K562 treated with DMSO at 1 percent for 4 hours (cell line): ENCODE measurements around the gene KRT77. TPM values are rescaled to one million over a fixed set of nuclear protein-coding genes. Genes with fewer than 3 reads are reported as not detected.

ENCODE experiments used
- total RNA-seq: library from RNA; unstranded; fragments of 300-600 nt; gene quantifications from 2 replicates; pipeline ENCODE4 v1.2.3, GENCODE V29; 2022; ENCODE audit not compliant: insufficient read depth

The KRT77 gene
- total RNA-seq, result not detected in 2 replicates

GRCh38 chr12:52703424-52703823 lies at the start of gene KRT77:
KRT77 (minus strand) TSS chr12:52703524; CDS start chr12:52703434, 90 bp downstream.

DNA sequence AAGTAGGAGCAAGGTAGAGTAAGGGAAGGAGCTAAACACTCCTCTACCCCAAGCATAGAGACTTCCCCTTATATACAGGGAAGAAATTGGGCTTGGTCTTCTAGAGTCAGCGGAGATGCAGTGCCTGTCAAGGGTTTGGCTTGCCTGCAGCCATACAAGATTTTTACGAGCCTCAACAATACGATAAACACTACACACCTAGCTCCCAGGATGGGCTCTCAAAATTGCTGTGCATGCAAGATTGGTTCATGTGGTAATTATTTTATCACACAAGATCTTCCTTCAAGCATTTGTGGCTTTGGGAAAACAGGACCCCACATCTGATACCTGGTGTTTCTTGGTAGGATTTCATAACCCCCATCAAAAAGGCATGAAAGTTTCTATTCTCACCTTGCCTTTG lies 23.0 kb downstream of the KRT77 start, which contains the start of gene KRT1:
TSS of gene KRT1 (minus strand) at position 45 of the 400 bp plus-strand sequence. CDS start 59 bp downstream, outside the sequence.

GRCh38 chr12:52651726-52652261 lies 51.5 kb downstream of the KRT77 start, which contains the start of gene KRT2:
KRT2 (minus strand) TSS chr12:52652211; CDS start chr12:52652142, 69 bp downstream.

Other genes starting within 250 kb of the KRT77 start
- gene KRT6C, start 229.7 kb downstream of the KRT77 start, total RNA-seq, result not detected in 2 replicates
- gene KRT6A, start 210.3 kb downstream of the KRT77 start, total RNA-seq, result not detected in 2 replicates
- gene KRT5, start 183.1 kb downstream of the KRT77 start, total RNA-seq, result not detected in 2 replicates
- gene KRT71, start 150.4 kb downstream of the KRT77 start, total RNA-seq, result not detected in 2 replicates
- not detected in 2 replicates for gene KRT74, start 129.7 kb downstream of the KRT77 start, total RNA-seq
- gene KRT72, start 102.1 kb downstream of the KRT77 start, total RNA-seq, result 0.35 TPM in 1 of 2 replicates, not detected in the other
- gene KRT73, start 85.0 kb downstream of the KRT77 start, total RNA-seq, result not detected in 2 replicates
- 0.84 TPM in 1 of 2 replicates, not detected in the other for gene KRT2, start 51.3 kb downstream of the KRT77 start, total RNA-seq
- not detected in 2 replicates for gene KRT1, start 23.1 kb downstream of the KRT77 start, total RNA-seq
- not detected in 2 replicates for gene KRT76, start 73.8 kb upstream of the KRT77 start, total RNA-seq
- not detected in 2 replicates for gene KRT3, start 92.6 kb upstream of the KRT77 start, total RNA-seq
- gene KRT4, start 110.6 kb upstream of the KRT77 start, total RNA-seq, result not detected in 2 replicates
- not detected in 2 replicates for gene KRT79, start 130.8 kb upstream of the KRT77 start, total RNA-seq
- not detected in 2 replicates for gene KRT78, start 145.5 kb upstream of the KRT77 start, total RNA-seq
- gene KRT8, start 201.6 kb upstream of the KRT77 start, total RNA-seq, result 491 and 520 TPM in 2 replicates
- 335 and 369 TPM in 2 replicates for gene KRT18, start 245.6 kb upstream of the KRT77 start, total RNA-seq